GM13977 (cell line): Measurements from ENCODE around the gene GAS2L1.

Experiments
- DNase-seq: peaks from one replicate; pipeline ENCODE4 v3.0.0; 2012; ENCODE audit warnings: low spot score
- CTCF ChIP-seq: IDR thresholded peaks from 2 replicates; pipeline ENCODE4 v1.5.1; 2012; ENCODE audit warnings: mild to moderate bottlenecking, control low read depth; ENCODE audit not compliant: insufficient read depth; ENCODE audit errors: extremely low read depth, missing control alignments
- in situ Hi-C: fragments of 300-500 bp; cut with MboI; formaldehyde crosslinking; loops from one replicate; pipeline ENCODE4 v1.12.0; 2022; ENCODE audit warnings: low sequenced_read_pairs, low pct_unique_long_range_greater_than_20kb, mixed read lengths, inconsistent platforms; ENCODE audit not compliant: unreplicated experiment

GAS2L1 gene

GRCh38 chr22:29335656-29336055 is 29.2 kb downstream of the GAS2L1 start:
- TF ChIP-seq CTCF = no peak
- no peak for DNase-seq
- in situ Hi-C loops = no loop called here

- DNase-seq = no peak
- TF ChIP-seq CTCF = no peak
- in situ Hi-C loops = no loop called here
These were observed 30.5 kb downstream of the GAS2L1 start for GRCh38 chr22:29336751-29337490.

- DNase-seq = no peak
- in situ Hi-C loops = no loop called here
- no peak for TF ChIP-seq CTCF
These were observed 31.3 kb downstream of the GAS2L1 start for GRCh38 chr22:29337631-29338284.

GRCh38 chr22:29338398-29338797 is 31.9 kb downstream of the GAS2L1 start:
- no peak for TF ChIP-seq CTCF
- no peak for DNase-seq
- in situ Hi-C loops = no loop called here

GRCh38 chr22:29339381-29340235 is 33.2 kb downstream of the GAS2L1 start:
- in situ Hi-C loops = no loop called here
- TF ChIP-seq CTCF = no peak
- DNase-seq = no peak

GRCh38 chr22:29340566-29340965 is 34.1 kb downstream of the GAS2L1 start:
- TF ChIP-seq CTCF = no peak
- in situ Hi-C loops = no loop called here
- no peak for DNase-seq
